UCSD-AML1 (cell line): ENCODE data around the gene UBQLN4.
"Not testable (repeated sequence)": the region's sequence is repeated elsewhere in the genome, so short reads cannot be mapped to it uniquely, and the experiment has no call there.

Experiments
- DNase-seq: peaks from one replicate; lab custom pipeline; 2025; ENCODE audit not compliant: unreplicated experiment; lab: John Stamatoyannopoulos, UW

Gene UBQLN4

DNA sequence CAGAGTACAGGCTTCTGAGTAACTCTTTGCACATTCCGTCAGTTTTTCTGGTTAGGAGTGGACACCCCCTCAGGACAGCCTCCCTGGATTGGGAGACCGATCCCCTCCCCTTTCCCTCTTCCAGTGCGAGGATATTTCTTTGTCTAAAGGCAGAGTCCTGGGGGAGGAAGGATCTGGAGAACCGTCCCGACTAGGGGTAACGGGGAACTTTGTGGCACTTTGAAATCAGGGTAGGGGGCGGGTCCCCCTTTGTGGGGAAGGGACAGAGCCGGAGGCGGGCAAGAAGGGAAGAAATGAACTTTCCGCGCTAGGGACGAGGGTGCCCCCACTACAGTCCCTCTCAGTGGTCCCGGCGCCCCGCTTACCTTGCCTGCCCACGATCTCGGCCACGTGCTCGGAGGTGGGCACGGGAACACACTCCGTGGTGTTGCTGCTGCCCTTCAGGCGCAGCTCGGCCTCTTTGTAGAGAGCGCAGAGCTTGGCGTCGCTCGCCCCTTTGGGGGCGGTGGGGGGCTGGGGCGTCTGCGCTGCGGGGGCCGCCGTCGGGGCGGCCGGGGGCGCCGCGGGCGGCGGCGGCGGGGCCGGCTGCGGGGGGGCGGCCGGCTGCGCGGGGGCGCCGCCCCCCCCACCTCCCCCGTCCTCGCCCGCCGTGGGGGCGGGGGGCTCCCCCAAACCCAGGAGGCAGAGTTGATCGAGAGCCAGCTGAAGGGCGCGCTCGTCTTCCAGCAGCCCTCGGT is 27.8 kb upstream of the UBQLN4 start:
- no peak for DNase-seq

DNA sequence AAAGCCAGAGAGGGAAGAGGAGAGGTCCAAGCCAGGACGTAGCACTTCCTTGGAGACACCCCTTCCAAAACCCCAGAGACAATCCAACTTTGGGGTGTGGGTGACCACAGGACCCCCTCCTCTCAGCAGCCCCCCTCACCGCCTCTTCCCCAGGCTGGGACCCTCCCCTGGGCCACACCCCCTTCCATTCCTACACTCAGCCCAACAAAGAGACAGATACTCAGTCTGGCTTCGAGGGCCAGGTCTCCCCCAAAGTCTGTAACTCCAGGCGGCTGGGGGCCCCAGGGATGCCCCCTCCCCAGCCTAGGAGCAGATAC is 27.2 kb upstream of the UBQLN4 start:
- DNase-seq, result no peak

DNA sequence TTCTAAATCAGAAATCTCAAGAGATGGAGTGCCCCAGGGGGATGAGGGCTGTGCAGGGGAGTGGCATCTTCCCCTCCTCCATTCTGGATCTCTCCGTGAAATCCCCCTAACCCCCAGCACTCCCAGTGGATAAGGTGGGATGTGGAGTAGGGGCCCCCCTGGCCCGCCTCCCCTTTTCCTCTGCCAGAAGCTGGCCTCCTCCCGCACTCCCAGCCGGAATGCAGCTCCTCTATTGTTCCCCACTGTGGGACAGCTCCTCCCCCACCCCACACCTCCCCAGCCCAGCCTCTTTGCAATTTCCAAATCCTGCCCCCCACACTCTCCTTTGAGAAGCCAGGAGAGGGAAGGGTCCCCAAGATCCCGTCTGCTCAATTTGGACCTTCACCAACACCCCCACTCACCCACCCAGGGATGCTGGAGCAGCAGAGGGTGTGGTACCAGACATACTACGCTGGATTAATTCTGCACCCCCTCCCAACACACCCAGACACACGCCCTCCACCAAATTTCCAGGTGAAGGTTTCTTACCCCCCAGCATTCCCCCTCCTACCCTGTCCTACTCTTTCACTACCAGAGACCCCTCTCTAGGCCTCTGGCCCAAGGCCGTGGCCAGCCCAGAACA is 26.8 kb upstream of the UBQLN4 start:
- no peak for DNase-seq

DNA sequence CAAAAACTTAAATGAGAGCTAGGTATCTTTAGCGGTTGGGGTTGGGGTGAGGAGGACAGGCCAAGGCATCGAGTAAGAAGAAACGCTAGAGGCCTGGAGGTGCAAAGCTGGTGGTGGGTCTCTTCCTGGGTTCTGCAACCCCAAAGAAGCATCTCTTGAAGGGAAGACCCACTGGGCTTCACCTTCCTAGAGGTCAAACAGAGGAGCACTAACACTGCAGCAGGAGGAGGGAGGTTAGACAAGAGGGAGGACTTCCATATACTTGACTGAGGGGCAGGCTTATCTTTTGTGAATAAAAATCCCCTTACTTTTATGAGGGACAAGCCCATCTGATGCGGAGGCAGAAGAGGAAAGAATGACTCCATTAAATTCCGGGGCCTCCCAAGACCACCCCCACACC is 26.2 kb upstream of the UBQLN4 start:
- no peak for DNase-seq

DNA sequence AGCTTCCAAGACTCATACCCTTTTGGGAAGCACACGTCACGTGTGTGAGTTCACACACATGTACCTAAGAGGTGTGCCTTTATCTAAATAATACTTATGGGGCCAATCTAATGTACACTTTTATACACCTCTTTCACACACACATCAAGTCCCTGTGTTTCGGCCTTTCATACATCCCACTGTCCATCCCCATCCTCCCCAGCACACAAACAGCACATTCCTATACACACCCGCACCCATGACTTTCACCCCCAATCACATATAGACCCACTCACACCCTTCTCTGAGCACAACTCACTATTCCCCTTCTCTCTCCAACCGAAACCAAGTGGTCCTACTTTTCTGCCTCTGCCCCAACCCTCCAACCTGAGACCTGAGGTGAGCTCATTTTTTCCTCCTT is 25.1 kb upstream of the UBQLN4 start:
- DNase-seq, result no peak

DNA sequence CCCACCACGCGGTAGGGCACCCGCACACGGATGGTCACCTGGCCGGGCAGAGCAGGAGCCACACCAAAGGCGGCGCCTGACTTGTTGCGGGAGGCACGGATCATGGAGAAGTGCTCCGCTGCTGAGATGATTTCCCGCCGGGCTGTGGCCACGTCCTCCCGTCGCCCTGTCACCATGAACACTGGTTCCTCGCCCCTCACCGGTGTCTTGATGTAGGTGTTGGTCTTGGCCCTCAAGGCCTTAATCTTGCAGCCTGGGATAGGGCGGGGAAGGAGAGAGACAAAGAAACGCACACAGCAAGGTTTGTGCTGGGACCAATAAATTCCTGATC is 23.8 kb upstream of the UBQLN4 start:
- no peak for DNase-seq

DNA sequence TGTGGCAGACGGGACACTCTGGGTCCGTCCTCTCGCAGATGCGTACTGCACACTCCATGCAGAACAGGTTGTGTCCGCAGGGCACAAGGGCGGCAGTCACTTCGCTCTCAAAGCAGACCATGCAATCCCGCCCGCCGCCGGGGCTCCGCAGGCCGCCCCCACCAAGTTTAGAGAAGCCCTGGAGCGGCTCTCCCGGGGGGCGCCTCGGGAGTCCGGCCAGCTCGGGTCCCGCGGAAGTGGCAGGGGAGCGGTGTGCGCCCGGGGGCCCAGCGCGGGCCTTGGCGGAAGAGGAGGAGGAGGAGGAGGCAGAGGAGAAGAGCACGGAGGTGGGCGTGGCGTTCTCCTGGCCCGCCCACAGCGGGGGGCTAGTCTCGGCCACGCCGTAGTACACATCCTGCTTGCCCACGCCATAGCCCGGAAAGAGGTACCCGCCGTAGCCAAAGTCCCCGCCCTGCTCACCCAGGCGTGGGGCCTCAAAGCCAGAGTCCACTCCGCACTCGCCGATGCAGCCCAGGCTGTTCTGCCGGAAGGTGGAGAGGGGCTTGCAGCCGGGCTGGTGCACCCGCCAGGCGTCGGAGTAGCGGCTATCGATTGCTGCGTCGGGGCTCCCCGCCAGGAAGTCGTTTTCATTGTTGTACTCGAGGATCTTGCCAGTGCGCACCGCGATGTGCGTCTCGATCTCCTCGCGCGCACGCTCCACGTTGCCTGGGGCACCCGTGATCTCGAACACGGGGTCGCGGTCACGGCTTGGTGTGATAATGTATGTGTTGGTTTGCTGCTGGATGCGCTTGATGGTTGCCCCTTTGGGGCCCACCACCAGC is 23.2 kb upstream of the UBQLN4 start:
- DNase-seq, result no peak

DNA sequence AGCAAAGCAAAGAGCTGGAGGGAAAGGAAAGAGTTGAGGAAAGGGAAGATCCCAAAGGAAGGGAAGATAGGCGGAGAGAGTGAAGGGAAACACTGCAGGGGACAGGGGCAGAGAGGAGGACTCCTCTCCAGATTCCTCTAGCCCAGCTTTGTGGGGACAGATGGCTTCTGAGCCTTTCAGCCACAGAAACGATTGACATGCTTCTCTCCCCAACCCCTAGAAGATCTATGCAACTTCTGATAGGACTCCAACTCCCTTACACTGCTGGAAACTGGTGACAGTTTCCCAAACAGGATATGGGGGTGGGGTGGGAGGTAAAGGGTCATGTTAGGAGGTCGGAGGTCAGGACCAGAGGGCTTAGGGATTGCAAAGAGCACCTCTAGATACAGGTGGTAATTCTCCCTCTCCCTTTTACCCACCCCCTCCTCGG is 22.2 kb upstream of the UBQLN4 start:
- DNase-seq, result no peak

DNA sequence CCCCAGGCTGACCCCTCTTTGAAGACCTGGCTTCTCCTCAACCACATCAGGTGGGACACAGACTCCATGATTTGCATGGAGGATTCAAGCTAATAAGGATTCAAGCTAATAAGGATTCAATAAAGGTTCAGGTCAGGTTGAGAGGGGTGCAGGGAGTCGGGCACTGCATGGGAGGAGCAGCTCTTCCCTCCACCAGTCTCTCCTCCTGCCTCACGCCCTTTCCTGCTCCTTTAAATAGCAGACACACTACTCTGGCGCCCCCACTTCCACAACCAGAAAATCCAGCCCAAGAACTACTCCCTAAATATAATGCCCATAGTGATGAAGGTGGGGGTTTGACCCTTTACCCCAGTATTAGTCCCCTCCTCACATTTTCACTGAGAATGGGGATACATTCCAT is 21.6 kb upstream of the UBQLN4 start:
- peak; percentile 33 for DNase-seq

DNA sequence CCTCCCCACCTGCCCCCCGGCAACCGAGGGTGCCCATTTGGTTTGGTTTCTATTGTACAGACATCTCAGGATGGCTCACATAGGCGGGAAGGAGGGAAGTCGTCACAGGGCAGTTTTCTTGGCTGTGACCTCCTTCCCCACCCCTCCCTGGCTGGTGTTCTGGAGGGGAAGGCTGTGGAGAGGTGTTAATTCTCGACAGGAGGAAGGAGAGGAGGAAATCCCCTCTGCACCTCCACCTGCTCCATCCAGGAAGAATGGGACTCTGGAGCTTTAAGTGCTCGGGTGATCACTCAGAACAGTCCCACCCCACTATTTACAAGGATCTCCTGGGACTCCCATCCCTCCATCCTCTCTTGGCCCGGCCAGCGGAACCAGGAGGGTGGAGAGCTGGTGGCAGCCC is 21.1 kb upstream of the UBQLN4 start:
- no peak for DNase-seq

DNA sequence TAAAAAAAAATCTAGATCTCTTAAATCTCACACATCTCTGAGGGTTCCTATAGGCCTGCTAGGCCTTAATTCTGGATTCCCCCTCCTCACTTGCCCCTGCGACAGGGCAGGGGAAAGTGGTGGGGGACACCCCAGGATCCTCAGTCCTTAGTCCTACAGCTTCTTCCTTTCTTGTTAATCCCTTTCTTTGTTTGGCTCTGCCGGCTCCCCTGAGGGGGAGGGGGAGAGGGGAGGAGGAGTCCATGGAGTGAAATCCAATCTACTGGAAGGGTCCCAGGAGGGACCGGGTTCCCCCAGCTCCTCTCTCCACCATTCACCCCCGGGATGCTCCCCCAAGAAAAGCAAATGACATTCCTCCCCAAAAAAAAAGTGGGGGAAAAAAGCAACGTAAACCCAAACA is 20.1 kb upstream of the UBQLN4 start:
- DNase-seq, result no peak

DNA sequence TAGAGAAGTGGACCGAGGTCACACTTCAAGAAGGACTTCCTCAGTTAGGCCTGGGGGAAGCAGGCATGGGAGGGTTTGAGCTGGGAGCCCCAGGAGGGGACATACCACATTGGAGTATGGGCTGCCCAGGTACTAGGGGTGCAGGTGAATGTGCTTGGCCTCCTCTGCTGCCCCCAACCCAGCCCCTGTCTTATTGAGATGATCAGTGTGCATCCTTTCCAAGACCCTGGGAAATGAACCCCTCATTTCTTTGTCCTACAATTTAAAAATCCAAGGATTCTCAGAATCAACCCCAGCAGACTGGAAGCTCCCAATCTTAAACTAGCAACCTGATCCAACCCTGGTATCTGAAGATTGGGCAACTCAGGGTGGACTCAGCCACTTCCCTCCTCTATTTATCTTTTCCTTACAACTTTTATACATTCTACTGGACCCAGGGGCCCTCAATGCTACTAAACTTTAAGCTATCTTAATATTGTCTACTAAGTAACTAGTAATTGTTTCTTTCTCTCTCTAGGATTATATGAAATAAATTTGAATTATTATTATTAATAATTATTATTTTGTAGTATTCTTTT is 19.6 kb upstream of the UBQLN4 start:
- DNase-seq, result no peak

DNA sequence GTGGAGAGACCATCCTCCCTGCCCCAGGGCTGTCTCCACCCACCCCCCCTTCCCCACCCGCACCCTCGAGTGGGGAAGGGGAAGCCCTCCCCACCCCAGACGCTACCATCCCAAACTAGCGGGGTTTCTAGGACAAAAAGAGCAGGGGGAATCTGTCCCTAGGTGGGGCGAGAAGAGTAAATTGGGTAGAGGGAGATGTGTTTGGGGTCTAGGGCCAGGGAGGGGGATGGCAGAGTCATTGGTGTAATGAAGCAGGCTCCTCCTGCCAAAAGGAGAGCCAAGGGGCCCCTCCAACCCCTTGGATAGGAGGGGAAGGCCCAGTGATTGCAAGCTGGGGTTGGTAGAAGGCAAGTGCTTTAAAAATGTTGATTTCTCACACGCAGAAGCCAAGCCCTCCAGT is 18.7 kb upstream of the UBQLN4 start:
- no peak for DNase-seq

DNA sequence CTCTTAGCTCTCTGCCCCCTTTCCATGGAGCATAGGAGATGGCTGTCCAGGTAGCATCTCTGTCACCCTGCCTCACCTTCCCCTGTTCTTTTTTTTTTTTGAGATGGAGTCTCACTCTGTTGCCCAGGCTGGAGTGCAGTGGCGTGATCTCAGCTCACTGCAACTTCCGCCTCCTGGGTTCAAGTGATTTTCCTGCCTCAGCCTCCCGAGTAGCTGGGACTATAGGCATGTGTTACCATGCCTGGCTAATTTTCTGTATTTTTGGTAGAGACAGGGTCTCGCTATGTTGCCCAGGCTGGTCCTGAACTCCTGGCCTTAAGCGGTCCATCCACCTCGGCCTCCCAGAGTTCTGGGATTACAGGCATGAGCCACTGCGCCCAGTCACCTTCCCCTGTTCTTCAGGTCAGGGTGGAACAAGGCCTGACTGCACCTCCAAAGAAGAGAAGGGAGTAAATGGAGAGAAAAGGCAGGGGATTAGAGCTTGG is 17.8 kb upstream of the UBQLN4 start:
- not testable (repeated sequence) for DNase-seq

DNA sequence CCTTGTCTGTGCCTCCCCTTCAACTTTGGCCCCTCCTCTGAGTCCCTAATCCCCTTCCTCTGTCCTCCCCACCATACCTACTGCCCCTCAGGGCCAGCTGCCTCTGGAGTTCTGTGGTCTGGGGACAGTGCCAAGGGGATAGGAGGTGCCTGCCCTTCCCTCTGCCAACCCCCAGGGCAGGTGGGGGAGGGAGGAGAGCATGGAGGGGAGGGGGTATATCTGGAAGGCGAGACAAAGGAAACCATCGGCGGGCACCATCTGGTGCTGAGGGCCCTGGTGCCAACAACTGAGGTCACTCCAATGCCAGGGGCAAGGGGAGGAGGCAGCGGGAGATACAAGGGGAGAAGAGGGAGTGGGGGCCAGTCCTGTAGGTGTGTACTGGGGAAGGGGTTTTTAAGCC is 16.9 kb upstream of the UBQLN4 start:
- no peak for DNase-seq

DNA sequence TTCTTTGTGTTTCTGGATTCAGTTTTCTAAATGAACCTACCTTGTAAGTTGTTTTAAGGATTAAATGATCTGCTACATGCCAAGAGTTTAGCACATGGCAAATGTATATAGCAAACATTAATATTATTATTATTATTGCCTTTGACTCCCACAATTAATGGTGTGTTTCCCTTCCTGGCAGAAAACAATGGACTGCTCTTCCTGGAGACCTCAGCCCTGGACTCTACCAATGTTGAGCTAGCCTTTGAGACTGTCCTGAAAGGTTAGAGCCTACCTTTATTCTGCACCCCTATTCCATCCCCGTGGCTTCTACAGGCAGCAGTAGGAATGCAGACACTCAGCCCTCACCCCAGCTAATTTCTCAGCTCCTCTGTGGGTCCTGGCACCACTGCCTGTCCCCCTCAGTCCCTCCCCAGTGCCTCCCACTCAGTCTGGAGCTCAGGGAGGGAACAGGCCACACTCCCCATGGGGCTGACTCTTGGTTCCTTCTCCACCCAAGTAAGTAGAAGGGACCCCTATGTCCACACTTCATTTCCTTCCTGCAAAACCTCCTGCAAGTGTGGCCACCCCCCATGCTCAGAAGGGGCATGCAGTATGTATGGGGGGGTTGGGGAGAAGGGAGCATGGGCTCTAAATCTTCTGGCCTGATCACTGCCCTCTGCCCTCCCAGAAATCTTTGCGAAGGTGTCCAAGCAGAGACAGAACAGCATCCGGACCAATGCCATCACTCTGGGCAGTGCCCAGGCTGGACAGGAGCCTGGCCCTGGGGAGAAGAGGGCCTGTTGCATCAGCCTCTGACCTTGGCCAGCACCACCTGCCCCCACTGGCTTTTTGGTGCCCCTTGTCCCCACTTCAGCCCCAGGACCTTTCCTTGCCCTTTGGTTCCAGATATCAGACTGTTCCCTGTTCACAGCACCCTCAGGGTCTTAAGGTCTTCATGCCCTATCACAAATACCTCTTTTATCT is 16.2 kb upstream of the UBQLN4 start:
- no peak for DNase-seq

DNA sequence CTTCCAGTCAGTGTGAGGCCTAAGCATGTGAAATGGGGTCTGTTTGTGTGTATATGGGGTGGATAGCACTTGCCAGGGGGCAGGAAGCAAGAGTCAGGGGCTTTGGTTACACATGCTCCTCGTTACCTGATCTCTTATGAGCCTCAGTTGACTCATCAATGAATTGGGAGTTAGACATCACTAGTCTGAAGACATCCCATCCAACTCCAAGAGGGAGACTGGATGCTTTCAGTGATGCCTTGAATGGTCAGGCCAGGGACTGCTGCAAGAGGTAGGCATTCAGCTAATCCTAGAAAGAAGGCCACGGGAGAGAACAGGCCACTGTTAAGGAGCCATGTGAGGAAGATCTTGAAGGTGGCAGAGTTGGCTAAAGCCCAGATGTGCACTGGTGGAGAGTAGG is 13.7 kb upstream of the UBQLN4 start:
- DNase-seq, result no peak

DNA sequence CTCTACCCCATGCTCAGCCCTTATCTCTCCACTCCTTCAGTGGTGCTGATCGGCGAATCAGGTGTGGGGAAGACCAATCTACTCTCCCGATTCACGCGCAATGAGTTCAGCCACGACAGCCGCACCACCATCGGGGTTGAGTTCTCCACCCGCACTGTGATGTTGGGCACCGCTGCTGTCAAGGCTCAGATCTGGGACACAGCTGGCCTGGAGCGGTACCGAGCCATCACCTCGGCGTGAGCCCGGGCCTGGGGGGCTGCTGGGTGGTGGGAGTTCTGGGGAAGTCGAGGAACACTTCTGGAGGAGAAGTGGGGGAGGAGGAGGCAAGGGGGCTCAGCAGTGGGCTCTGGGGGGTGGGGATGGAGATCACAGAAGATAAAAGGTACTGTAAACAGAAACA is 12.3 kb upstream of the UBQLN4 start:
- DNase-seq, result no peak

DNA sequence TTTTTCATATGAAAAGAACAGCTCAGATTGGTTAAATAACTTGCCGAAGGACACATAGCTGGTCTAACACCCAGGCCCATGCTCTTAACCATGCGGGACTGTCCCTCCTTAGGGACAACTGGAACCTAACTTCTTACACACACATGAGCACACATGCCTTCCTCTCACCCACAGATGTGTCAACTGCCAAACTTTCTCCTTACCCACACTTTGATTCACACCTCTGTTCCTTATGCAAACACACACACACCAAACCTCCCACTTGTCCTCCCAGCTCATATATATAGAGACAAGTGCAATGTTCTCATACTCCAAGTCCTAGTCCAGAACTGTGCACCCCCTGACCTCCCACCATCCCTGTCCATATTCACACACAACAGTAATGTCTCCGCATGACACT is 11.6 kb upstream of the UBQLN4 start:
- DNase-seq, result no peak

DNA sequence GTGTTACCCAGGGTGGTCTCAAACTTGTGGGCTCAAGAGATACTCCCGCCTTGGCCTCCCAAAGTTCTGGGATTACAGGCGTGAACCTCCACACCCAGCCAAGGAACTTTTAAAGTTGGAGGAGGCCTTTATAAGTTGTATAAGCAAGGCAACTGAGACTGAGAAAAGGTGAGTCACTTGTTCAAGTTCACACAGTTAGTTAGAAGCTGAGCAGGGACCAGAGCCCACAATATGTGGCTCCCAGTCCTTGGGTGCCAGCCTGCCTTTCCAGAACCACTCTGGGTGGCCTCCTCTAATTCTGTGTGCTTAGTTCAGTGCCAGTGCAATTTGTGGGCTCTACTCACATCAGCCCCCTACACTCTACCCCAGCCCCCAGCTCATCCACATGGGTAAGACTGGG is 11.0 kb upstream of the UBQLN4 start:
- DNase-seq, result no peak

DNA sequence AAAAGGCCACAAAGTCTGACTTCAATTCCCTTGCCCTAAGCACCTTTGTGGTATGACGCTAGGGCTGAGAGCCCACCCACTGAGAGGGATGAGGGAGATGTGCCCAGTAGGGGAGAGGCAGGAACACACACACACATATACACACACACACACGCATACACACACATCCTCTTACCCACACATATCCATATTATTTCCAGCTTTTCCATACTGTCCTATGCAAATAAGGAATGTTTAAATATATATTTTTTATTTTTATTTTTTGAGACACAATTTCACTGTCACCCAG is 10.3 kb upstream of the UBQLN4 start:
- no peak for DNase-seq
